ENCODE results near the gene DDX17.

DDX17 gene

DNA sequence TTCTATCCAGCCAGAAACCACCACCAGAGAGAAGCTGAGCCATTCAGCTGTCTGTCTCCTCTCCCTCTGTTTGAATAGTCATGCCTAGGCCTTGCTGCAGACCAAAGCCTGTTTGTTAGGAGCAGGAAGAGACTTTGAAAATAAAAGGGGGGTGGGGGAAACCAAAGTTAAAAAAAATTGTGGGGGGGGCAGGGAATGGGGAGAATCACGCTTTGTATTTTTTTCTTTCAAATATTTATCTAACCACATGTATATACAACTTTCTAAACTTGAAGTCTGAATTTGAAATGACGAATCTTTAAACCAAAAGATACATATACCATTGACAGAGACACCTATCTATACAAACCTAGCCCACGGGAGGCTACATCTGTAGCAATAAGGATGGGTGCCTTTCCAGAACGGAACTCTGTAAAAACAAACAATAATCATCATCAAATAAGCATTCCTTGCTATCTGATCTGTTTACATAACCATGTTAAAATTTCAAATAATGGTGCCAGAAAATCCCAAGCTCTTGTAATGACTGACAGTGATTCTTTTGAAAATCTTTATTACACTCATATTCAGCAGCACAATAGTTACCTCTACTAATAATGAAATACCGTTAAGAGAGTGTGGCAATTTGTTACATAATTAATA is 14.3 kb downstream of the DDX17 start:
- H3K9ac ChIP-seq (ENCODE audit: low read length): peak overlapping the region; percentile 9
- peak overlapping the region; percentile 15 for H3K27ac ChIP-seq (ENCODE audit: low read length, poor library complexity, severe bottlenecking)
- no peak overlapping the region for H2BK120ac ChIP-seq (ENCODE audit: low read depth, low read length)
- H3K4ac ChIP-seq (ENCODE audit: low read depth in 1 of 2, low read length in 2 of 2): no peak overlapping the region
- no peaks in the 10 kb centered on the region for H3K27me3 ChIP-seq (ENCODE audit: control insufficient read depth in 1 of 2, insufficient read depth in 1 of 2, low read length in 2 of 2)
- peaks cover 51 to 99% of the 10 kb centered on the region in 2 experiments for H3K36me3 ChIP-seq (ENCODE audit: control insufficient read depth in 1 of 2, insufficient read depth in 2 of 2, low read depth in 1 of 2, low read length in 2 of 2)
- whole genome bisulfite sequencing: 66% methylated on average over 3 of the region's 5 CpGs
- no peak overlapping the region for H3K14ac ChIP-seq (ENCODE audit: low read length in 2 of 2)
- H4K8ac ChIP-seq (ENCODE audit: low read length): no peak overlapping the region
- H3K4me1 ChIP-seq (ENCODE audit: control insufficient read depth, insufficient read depth, low read depth, low read length): peaks cover 3% of the 10 kb centered on the region
- H2AK5ac ChIP-seq (ENCODE audit: low read length, severe bottlenecking): no peak overlapping the region
- H3K4me3 ChIP-seq (ENCODE audit: insufficient read depth in 1 of 2, low read depth in 1 of 2, low read length in 2 of 2): no peak overlapping the region
- no peak overlapping the region for H2AFZ ChIP-seq (ENCODE audit: low read depth, low read length)
- H3K9me3 ChIP-seq (ENCODE audit: control insufficient read depth, low read length): no peaks in the 10 kb centered on the region
- H3K23ac ChIP-seq (ENCODE audit: low read length in 2 of 2): no peak overlapping the region
- DNase-seq: peak; percentile 34
- H3K4me2 ChIP-seq (ENCODE audit: low read length, poor library complexity, severe bottlenecking): no peak overlapping the region
- H2BK5ac ChIP-seq (ENCODE audit: low read depth, low read length, poor library complexity, severe bottlenecking): no peak overlapping the region
- H3K79me1 ChIP-seq (replicated peaks; ENCODE audit: low read length, poor library complexity, severe bottlenecking): peaks cover 13% of the 10 kb centered on the region
- H2BK15ac ChIP-seq (ENCODE audit: low read depth, poor library complexity, severe bottlenecking): no peak overlapping the region
- no peak overlapping the region for H4K91ac ChIP-seq (ENCODE audit: low read length)
- H2BK12ac ChIP-seq (ENCODE audit: low read length in 2 of 2): no peak overlapping the region
- H3K18ac ChIP-seq (ENCODE audit: low read depth in 1 of 2, low read length in 2 of 2): no peak overlapping the region

DNA sequence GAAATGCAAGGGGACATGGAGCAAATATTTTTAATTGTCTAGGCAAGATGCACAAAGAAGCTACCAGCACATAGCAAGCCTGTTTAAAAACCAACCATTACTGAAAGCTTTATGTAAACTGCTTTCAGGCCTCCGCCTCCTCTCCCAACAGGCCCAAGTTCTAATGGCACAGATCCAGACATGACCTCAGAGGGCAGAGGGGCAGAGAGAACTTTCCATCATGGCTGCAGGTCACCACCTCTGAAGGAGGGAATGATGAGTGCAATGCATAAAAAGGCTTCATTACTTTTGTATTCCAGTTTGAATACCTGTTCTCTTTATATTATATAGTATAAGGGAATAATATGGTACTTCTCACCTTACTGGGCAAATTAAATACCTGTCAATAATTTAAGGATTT is 15.2 kb downstream of the DDX17 start:
- H3K79me1 ChIP-seq (replicated peaks; ENCODE audit: low read length, poor library complexity, severe bottlenecking): peaks cover 14% of the 10 kb centered on the region
- no peaks in the 10 kb centered on the region for H3K27me3 ChIP-seq (ENCODE audit: control insufficient read depth in 1 of 2, insufficient read depth in 1 of 2, low read length in 2 of 2)
- peak overlapping the region; percentile 60 for H3K9ac ChIP-seq (ENCODE audit: low read length)
- H3K18ac ChIP-seq (ENCODE audit: low read depth in 1 of 2, low read length in 2 of 2): no peak overlapping the region
- H2AFZ ChIP-seq (ENCODE audit: low read depth, low read length): no peak overlapping the region
- H4K91ac ChIP-seq (ENCODE audit: low read length): no peak overlapping the region
- H2BK12ac ChIP-seq (ENCODE audit: low read length in 2 of 2): no peak overlapping the region
- H3K27ac ChIP-seq (ENCODE audit: low read length, poor library complexity, severe bottlenecking): peak overlapping the region; percentile 38
- H3K4me3 ChIP-seq (ENCODE audit: insufficient read depth in 1 of 2, low read depth in 1 of 2, low read length in 2 of 2): no peak overlapping the region
- H3K4ac ChIP-seq (ENCODE audit: low read depth in 1 of 2, low read length in 2 of 2): no peak overlapping the region
- H2AK5ac ChIP-seq (ENCODE audit: low read length, severe bottlenecking): no peak overlapping the region
- H3K9me3 ChIP-seq (ENCODE audit: control insufficient read depth, low read length): no peaks in the 10 kb centered on the region
- H4K8ac ChIP-seq (ENCODE audit: low read length): no peak overlapping the region
- peaks cover 4% of the 10 kb centered on the region for H3K4me1 ChIP-seq (ENCODE audit: control insufficient read depth, insufficient read depth, low read depth, low read length)
- H2BK120ac ChIP-seq (ENCODE audit: low read depth, low read length): no peak overlapping the region
- WGBS: no CpG with 5 or more reads among the region's 1 CpG
- H3K4me2 ChIP-seq (ENCODE audit: low read length, poor library complexity, severe bottlenecking): no peak overlapping the region
- H3K23ac ChIP-seq (ENCODE audit: low read length in 2 of 2): no peak overlapping the region
- peaks cover 51 to 99% of the 10 kb centered on the region in 2 experiments for H3K36me3 ChIP-seq (ENCODE audit: control insufficient read depth in 1 of 2, insufficient read depth in 2 of 2, low read depth in 1 of 2, low read length in 2 of 2)
- H3K14ac ChIP-seq (ENCODE audit: low read length in 2 of 2): no peak overlapping the region
- no peak overlapping the region for H2BK5ac ChIP-seq (ENCODE audit: low read depth, low read length, poor library complexity, severe bottlenecking)
- peak; percentile 88 for DNase-seq
- H2BK15ac ChIP-seq (ENCODE audit: low read depth, poor library complexity, severe bottlenecking): no peak overlapping the region

DNA sequence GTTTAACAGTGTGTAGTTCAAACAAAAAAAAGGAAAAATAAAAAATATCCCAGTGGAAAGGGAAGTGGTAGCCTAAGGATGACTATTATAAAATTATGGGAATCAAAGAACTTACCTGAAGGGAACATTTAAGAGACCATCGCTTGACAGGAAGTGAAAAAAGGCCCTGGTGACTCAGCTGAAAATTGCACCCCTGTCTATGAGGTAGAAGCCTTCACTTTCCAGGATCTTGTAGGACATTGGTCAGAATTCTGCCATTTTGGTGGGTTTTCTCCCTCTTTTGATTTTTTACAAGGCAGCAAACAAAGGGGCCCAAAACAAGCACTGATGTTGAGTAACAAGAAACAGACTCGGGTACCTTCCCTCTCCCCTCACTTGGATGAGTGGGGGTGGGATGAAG is 15.6 kb downstream of the DDX17 start:
- Histone ChIP-seq H3K9me3 (ENCODE audit: control insufficient read depth, low read length) (no peaks in the 10 kb centered on the region), H4K8ac (ENCODE audit: low read length) (no peak overlapping the region), H3K4me3 (ENCODE audit: insufficient read depth in 1 of 2, low read depth in 1 of 2, low read length in 2 of 2) (no peak overlapping the region), H3K4ac (ENCODE audit: low read depth in 1 of 2, low read length in 2 of 2) (no peak overlapping the region), H3K23ac (ENCODE audit: low read length in 2 of 2) (no peak overlapping the region), H2AK5ac (ENCODE audit: low read length, severe bottlenecking) (no peak overlapping the region), H2BK12ac (ENCODE audit: low read length in 2 of 2) (no peak overlapping the region), H2BK5ac (ENCODE audit: low read depth, low read length, poor library complexity, severe bottlenecking) (no peak overlapping the region), H2BK15ac (ENCODE audit: low read depth, poor library complexity, severe bottlenecking) (no peak overlapping the region), H3K4me2 (ENCODE audit: low read length, poor library complexity, severe bottlenecking) (no peak overlapping the region), H3K9ac (ENCODE audit: low read length) (peak overlapping the region; percentile 60), H4K91ac (ENCODE audit: low read length) (no peak overlapping the region), H3K79me1 (replicated peaks; ENCODE audit: low read length, poor library complexity, severe bottlenecking) (peaks cover 15% of the 10 kb centered on the region), H2BK120ac (ENCODE audit: low read depth, low read length) (no peak overlapping the region), H3K27me3 (ENCODE audit: control insufficient read depth in 1 of 2, insufficient read depth in 1 of 2, low read length in 2 of 2) (no peaks in the 10 kb centered on the region), H3K18ac (ENCODE audit: low read depth in 1 of 2, low read length in 2 of 2) (no peak overlapping the region), H2AFZ (ENCODE audit: low read depth, low read length) (no peak overlapping the region), H3K27ac (ENCODE audit: low read length, poor library complexity, severe bottlenecking) (peak overlapping the region; percentile 38), H3K14ac (ENCODE audit: low read length in 2 of 2) (no peak overlapping the region), H3K4me1 (ENCODE audit: control insufficient read depth, insufficient read depth, low read depth, low read length) (peaks cover 5% of the 10 kb centered on the region), H3K36me3 (ENCODE audit: control insufficient read depth in 1 of 2, insufficient read depth in 2 of 2, low read depth in 1 of 2, low read length in 2 of 2) (peaks cover 54 to 98% of the 10 kb centered on the region in 2 experiments)
- 97% methylated on average over 2 of the region's 2 CpGs for WGBS
- DNase-seq: no peak

DNA sequence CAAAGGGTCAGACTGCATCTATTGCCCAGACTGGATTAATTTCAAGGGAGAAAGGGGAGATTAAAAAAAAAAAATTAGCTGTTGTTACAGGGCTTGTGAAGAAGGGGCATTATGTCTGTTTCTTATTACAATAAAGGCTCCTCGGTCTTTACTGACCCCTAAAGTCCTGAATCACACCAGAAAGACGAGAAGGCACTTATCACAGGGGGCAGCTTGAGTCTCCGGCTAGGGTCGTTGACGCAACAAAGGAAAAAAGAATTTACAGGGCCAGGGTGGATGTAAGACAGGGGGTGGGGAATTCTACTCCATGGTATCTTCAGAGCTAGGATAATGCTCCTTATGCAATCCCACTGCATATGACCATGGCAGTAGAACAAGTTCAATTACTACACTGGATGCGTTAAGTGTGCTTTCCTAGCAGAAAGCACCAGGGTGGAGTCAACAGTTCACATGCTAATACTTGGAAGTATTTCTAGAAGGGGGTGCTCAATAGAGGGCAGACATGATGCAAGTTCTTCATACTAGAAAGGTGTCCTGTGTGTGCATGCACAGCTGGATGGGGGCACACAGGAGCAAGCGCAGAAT is 16.5 kb downstream of the DDX17 start:
- H3K27me3 ChIP-seq (ENCODE audit: control insufficient read depth in 1 of 2, insufficient read depth in 1 of 2, low read length in 2 of 2): no peaks in the 10 kb centered on the region
- peaks cover 15% of the 10 kb centered on the region for H3K79me1 ChIP-seq (replicated peaks; ENCODE audit: low read length, poor library complexity, severe bottlenecking)
- no peak overlapping the region for H2BK15ac ChIP-seq (ENCODE audit: low read depth, poor library complexity, severe bottlenecking)
- H3K14ac ChIP-seq (ENCODE audit: low read length in 2 of 2): no peak overlapping the region
- no peak overlapping the region for H4K8ac ChIP-seq (ENCODE audit: low read length)
- H3K36me3 ChIP-seq (ENCODE audit: control insufficient read depth in 1 of 2, insufficient read depth in 2 of 2, low read depth in 1 of 2, low read length in 2 of 2): peaks cover 46 to 98% of the 10 kb centered on the region in 2 experiments
- no peak overlapping the region for H3K4me3 ChIP-seq (ENCODE audit: insufficient read depth in 1 of 2, low read depth in 1 of 2, low read length in 2 of 2)
- WGBS: 93% methylated on average over 7 of the region's 7 CpGs
- no peak overlapping the region for H2BK5ac ChIP-seq (ENCODE audit: low read depth, low read length, poor library complexity, severe bottlenecking)
- no peaks in the 10 kb centered on the region for H3K9me3 ChIP-seq (ENCODE audit: control insufficient read depth, low read length)
- H2BK120ac ChIP-seq (ENCODE audit: low read depth, low read length): no peak overlapping the region
- H2AFZ ChIP-seq (ENCODE audit: low read depth, low read length): no peak overlapping the region
- peaks cover 5% of the 10 kb centered on the region for H3K4me1 ChIP-seq (ENCODE audit: control insufficient read depth, insufficient read depth, low read depth, low read length)
- no peak overlapping the region for H3K4me2 ChIP-seq (ENCODE audit: low read length, poor library complexity, severe bottlenecking)
- H3K23ac ChIP-seq (ENCODE audit: low read length in 2 of 2): no peak overlapping the region
- H2BK12ac ChIP-seq (ENCODE audit: low read length in 2 of 2): no peak overlapping the region
- no peak overlapping the region for H3K27ac ChIP-seq (ENCODE audit: low read length, poor library complexity, severe bottlenecking)
- no peak overlapping the region for H4K91ac ChIP-seq (ENCODE audit: low read length)
- H3K18ac ChIP-seq (ENCODE audit: low read depth in 1 of 2, low read length in 2 of 2): no peak overlapping the region
- no peak for DNase-seq
- no peak overlapping the region for H3K4ac ChIP-seq (ENCODE audit: low read depth in 1 of 2, low read length in 2 of 2)
- H2AK5ac ChIP-seq (ENCODE audit: low read length, severe bottlenecking): no peak overlapping the region
- H3K9ac ChIP-seq (ENCODE audit: low read length): peak overlapping the region; percentile 23

Measured in mesenchymal stem cell (in vitro differentiated cells and primary cell).